Epithelial cell of proximal tubule (primary cell): Measurements from ENCODE around the gene CCDC160. TPM values are rescaled to one million over a fixed set of nuclear protein-coding genes. Genes with fewer than 3 reads are reported as not detected.

ENCODE experiments used
- DNase-seq: peaks from one replicate; pipeline ENCODE4 v3.0.0-alpha.2; 2011; ENCODE audit warnings: low read depth
- H3K4me3 ChIP-seq: 2 replicates; pipeline ENCODE4 v1.5.1; 2011; ENCODE audit warnings: low read depth, mild to moderate bottlenecking, low read length
- total RNA-seq: library from RNA; depleted of rRNA; stranded (reverse); fragments of >200 nt; gene quantifications from 2 replicates; pipeline ENCODE4 v1.2.3, GENCODE V29; 2015
- TF ChIP-seq, protein P1 (sequence below): conservative IDR thresholded peaks from 2 replicates; pipeline ENCODE4 v1.5.1; 2012; ENCODE audit warnings: low read depth, mild to moderate bottlenecking, low read length

Gene CCDC160
- 0.29 TPM in 1 of 2 replicates, not detected in the other for total RNA-seq

GRCh38 chrX:134236626-134237614 is at the start of gene CCDC160:
TSS of gene CCDC160 (plus strand) at chrX:134237182. CDS start at chrX:134244801, 7,619 bp downstream.
- TF ChIP-seq, protein P1, sequence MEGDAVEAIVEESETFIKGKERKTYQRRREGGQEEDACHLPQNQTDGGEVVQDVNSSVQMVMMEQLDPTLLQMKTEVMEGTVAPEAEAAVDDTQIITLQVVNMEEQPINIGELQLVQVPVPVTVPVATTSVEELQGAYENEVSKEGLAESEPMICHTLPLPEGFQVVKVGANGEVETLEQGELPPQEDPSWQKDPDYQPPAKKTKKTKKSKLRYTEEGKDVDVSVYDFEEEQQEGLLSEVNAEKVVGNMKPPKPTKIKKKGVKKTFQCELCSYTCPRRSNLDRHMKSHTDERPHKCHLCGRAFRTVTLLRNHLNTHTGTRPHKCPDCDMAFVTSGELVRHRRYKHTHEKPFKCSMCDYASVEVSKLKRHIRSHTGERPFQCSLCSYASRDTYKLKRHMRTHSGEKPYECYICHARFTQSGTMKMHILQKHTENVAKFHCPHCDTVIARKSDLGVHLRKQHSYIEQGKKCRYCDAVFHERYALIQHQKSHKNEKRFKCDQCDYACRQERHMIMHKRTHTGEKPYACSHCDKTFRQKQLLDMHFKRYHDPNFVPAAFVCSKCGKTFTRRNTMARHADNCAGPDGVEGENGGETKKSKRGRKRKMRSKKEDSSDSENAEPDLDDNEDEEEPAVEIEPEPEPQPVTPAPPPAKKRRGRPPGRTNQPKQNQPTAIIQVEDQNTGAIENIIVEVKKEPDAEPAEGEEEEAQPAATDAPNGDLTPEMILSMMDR = no peak
- H3K4me3 ChIP-seq = peak within 1 kb of the TSS; percentile 65
- DNase-seq = no peak

GRCh38 chrX:134191281-134191680 is 45.7 kb upstream of the CCDC160 start:
- H3K4me3 ChIP-seq = no peak overlapping the region
- DNase-seq = no peak
- TF ChIP-seq, protein P1 = no peak

- TF ChIP-seq, protein P1 = no peak
- DNase-seq = no peak
- no peak overlapping the region for H3K4me3 ChIP-seq
Measured at GRCh38 chrX:134194915-134195314, 42.1 kb upstream of the CCDC160 start.

GRCh38 chrX:134202561-134202960 is 34.4 kb upstream of the CCDC160 start:
- TF ChIP-seq, protein P1 = no peak
- H3K4me3 ChIP-seq = no peak overlapping the region
- no peak for DNase-seq

DNA sequence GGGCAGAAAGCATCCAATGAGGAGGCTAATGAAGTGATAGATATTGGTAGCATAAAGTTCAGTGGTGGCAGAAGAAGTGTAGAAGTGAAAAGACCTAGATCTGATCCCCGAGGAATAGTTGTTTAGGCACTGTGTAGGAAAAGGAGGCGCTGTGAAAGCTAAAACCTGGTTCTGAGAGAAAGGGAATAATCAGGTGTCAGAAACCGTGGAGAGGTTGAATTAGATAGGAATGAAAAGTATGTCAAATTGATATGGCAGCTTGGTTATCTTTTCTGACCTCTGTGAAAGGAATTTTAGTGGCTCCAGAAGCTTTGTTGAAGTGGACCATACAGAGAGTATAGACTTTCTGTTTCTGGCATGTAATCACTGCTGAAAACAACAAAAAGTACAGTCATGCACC is 30.8 kb upstream of the CCDC160 start:
- H3K4me3 ChIP-seq = no peak overlapping the region
- DNase-seq = no peak
- TF ChIP-seq, protein P1 = no peak

DNA sequence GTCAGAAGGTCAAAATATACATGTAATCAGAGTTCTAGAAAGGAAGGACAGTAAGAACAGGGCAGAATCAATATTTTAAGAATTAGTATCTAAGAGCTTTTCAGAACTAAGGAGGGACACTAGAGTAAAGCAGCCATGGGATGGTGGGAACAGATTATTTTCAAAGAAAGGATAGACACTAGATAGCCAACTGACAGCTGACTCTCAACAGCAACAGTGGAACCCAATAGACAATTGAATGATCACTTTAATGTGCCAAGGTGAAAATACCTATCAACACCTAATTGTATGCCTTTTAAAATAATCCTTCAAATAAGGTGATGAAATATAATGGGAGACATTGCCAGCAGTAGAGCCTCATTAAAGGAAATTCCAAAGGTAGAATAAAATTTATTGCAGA is 26.5 kb upstream of the CCDC160 start:
- DNase-seq = no peak
- TF ChIP-seq, protein P1 = no peak

More for the DNA sequence above, 26.5 kb upstream of the CCDC160 start:
- no peak overlapping the region for H3K4me3 ChIP-seq
